Breast epithelium (tissue), 3 donors: Measurements from ENCODE around the gene GALNTL6.

Source experiments
- POLR2A ChIP-seq: fragments of 450-650 bp; IDR thresholded peaks from one replicate; pipeline ENCODE4 v1.6.1; 2016; ENCODE audit warnings: antibody characterized with exemption, mild to moderate bottlenecking, moderate library complexity
- POLR2AphosphoS5 ChIP-seq, 3 donors: sonication (generic); formaldehyde crosslinking; IDR thresholded peaks; one replicate each; pipeline ENCODE4 v1.6.1; 2017; ENCODE audit warnings: antibody characterized with exemption in 3 of 3
- TF ChIP-seq, protein P1 (sequence below), 3 donors: fragments of 450-650 bp; IDR thresholded peaks; one replicate each; pipeline ENCODE4 v1.5.1; 2016 to 2017; ENCODE audit warnings: antibody characterized with exemption in 3 of 3, mild to moderate bottlenecking in 3 of 3, moderate library complexity in 3 of 3

DNA sequence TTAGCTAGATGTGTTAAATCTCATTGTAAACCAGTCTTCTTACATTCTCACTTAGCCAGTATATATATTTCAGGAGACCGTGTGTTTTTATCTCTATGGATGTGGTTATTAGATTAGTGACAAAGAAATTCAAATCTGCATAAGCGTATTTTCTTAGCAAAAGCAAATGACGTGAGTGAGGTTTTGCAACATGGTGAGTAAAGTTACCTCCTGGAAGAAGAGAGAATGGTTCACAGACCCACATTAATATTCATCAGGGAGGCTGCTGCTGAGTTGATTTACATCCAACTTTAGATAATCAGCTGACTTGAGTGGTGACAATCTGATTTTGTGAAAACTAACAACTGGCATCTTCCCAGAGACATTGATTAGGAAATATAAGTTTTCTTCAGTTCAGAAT is 765.5 kb downstream of the GALNTL6 start:
- TF ChIP-seq, protein P1, sequence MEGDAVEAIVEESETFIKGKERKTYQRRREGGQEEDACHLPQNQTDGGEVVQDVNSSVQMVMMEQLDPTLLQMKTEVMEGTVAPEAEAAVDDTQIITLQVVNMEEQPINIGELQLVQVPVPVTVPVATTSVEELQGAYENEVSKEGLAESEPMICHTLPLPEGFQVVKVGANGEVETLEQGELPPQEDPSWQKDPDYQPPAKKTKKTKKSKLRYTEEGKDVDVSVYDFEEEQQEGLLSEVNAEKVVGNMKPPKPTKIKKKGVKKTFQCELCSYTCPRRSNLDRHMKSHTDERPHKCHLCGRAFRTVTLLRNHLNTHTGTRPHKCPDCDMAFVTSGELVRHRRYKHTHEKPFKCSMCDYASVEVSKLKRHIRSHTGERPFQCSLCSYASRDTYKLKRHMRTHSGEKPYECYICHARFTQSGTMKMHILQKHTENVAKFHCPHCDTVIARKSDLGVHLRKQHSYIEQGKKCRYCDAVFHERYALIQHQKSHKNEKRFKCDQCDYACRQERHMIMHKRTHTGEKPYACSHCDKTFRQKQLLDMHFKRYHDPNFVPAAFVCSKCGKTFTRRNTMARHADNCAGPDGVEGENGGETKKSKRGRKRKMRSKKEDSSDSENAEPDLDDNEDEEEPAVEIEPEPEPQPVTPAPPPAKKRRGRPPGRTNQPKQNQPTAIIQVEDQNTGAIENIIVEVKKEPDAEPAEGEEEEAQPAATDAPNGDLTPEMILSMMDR (IDR thresholded peaks at IDR 0.05), result no peak
- TF ChIP-seq POLR2A, result no peak
- no peak for TF ChIP-seq POLR2AphosphoS5 (IDR thresholded peaks at IDR 0.05)
